22Rv1 (cell line): ENCODE data around the gene UBA52.

Source experiments
- CTCF ChIP-seq: fragments of 450-650 bp; IDR thresholded peaks from 2 replicates; pipeline ENCODE4 v1.5.1; 2017; ENCODE audit warnings: mild to moderate bottlenecking
- ZFX ChIP-seq: fragments of 450-650 bp; IDR thresholded peaks from 2 replicates; pipeline ENCODE4 v1.6.1; 2017; ENCODE audit warnings: antibody characterized with exemption, borderline replicate concordance

GRCh38 chr19:18620311-18620710 is 48.7 kb downstream of the UBA52 start:
- TF ChIP-seq CTCF (no peak), ZFX (no peak)
